WTC11 (cell line): ENCODE data around the gene COL20A1. TPM values are rescaled to one million over a fixed set of nuclear protein-coding genes. Genes with fewer than 3 reads are reported as not detected.

Source experiments
- ATAC-seq: fragments of 200-7000 bp; cut with Tn5 transposase; 2 replicates; pipeline ENCODE4 v1.10.0; 2021; ENCODE audit warnings: mild to moderate bottlenecking, moderate library complexity
- CTCF ChIA-PET: fragments of 300-600 bp; sonication (Branson Sonifier 250); formaldehyde crosslinking; loops from one replicate; lab custom pipeline; 2021; ENCODE audit warnings: antibody characterized with exemption; lab: Charles Lee
- POLR2A ChIA-PET: fragments of 350-600 bp; sonication (Branson Sonifier 250); formaldehyde crosslinking; loops from one replicate; lab custom pipeline; 2021; ENCODE audit warnings: antibody characterized with exemption; lab: Charles Lee
- DNase-seq: peaks from one replicate; pipeline ENCODE4 v3.0.0; 2021; ENCODE audit warnings: low spot score
- H3K27ac Mint-ChIP-seq: 2 replicates; pipeline ENCODE4 v1.8.0; 2021; ENCODE audit warnings: mixed read lengths
- H3K27me3 Mint-ChIP-seq: 2 replicates; pipeline ENCODE4 v1.8.0; 2021; ENCODE audit warnings: low read depth, mild to moderate bottlenecking, moderate library complexity, mixed read lengths
- H3K36me3 Mint-ChIP-seq: 2 replicates; pipeline ENCODE4 v1.8.0; 2021; ENCODE audit warnings: mixed read lengths
- H3K4me1 Mint-ChIP-seq: 2 replicates; pipeline ENCODE4 v1.8.0; 2022; ENCODE audit warnings: mixed read lengths
- H3K4me3 Mint-ChIP-seq: 2 replicates; pipeline ENCODE4 v1.8.0; 2021; ENCODE audit warnings: mild to moderate bottlenecking, moderate library complexity, mixed read lengths
- H3K9me3 Mint-ChIP-seq: 2 replicates; pipeline ENCODE4 v1.8.0; 2021; ENCODE audit warnings: mixed read lengths
- ELF4 ChIP-seq: sonication (generic); formaldehyde crosslinking; IDR thresholded peaks from 2 replicates; pipeline ENCODE4 v1.8.1; 2022; ENCODE audit warnings: low read depth, mild to moderate bottlenecking, moderate library complexity, missing genetic modification reagents
- JUN ChIP-seq: sonication (generic); formaldehyde crosslinking; IDR thresholded peaks from 2 replicates; pipeline ENCODE4 v1.8.0; 2023; ENCODE audit warnings: mild to moderate bottlenecking, missing genetic modification reagents
- KAT7 ChIP-seq: sonication (generic); formaldehyde crosslinking; IDR thresholded peaks from 2 replicates; pipeline ENCODE4 v1.8.1; 2023; ENCODE audit warnings: missing genetic modification reagents, mild to moderate bottlenecking, borderline replicate concordance
- SOX15 ChIP-seq: fragments of 250-450 bp; sonication (Bioruptor Pico); IDR thresholded peaks from 2 replicates; pipeline ENCODE4 v1.9.0; 2021; ENCODE audit warnings: mild to moderate bottlenecking
- SP1 ChIP-seq: sonication (generic); formaldehyde crosslinking; conservative IDR thresholded peaks from 2 replicates; pipeline ENCODE4 v1.8.1; 2022; ENCODE audit warnings: missing genetic modification reagents
- TCF7 ChIP-seq: sonication (generic); formaldehyde crosslinking; IDR thresholded peaks from 2 replicates; pipeline ENCODE4 v1.8.0; 2022; ENCODE audit warnings: mild to moderate bottlenecking, low read depth, missing genetic modification reagents, moderate library complexity
- TEAD4 ChIP-seq: sonication (generic); formaldehyde crosslinking; IDR thresholded peaks from 2 replicates; pipeline ENCODE4 v1.8.0; 2022; ENCODE audit warnings: mild to moderate bottlenecking, missing genetic modification reagents
- ZNF138 ChIP-seq: sonication (generic); formaldehyde crosslinking; conservative IDR thresholded peaks from 2 replicates; pipeline ENCODE4 v1.8.1; 2022; ENCODE audit warnings: mild to moderate bottlenecking, moderate library complexity, missing genetic modification reagents
- ZNF232 ChIP-seq: sonication (generic); formaldehyde crosslinking; IDR thresholded peaks from 2 replicates; pipeline ENCODE4 v1.8.0; 2022; ENCODE audit warnings: mild to moderate bottlenecking, missing genetic modification reagents
- ZNF263 ChIP-seq: sonication (generic); formaldehyde crosslinking; IDR thresholded peaks from 2 replicates; pipeline ENCODE4 v1.8.1; 2022; ENCODE audit warnings: low read depth, mild to moderate bottlenecking, moderate library complexity, missing genetic modification reagents
- ZNF317 ChIP-seq: sonication (generic); formaldehyde crosslinking; IDR thresholded peaks from 2 replicates; pipeline ENCODE4 v1.8.1; 2023; ENCODE audit warnings: low read depth, mild to moderate bottlenecking, moderate library complexity, missing genetic modification reagents, borderline replicate concordance
- total RNA-seq: library from RNA; stranded (reverse); gene quantifications from 3 replicates; pipeline ENCODE4 v1.2.3, GENCODE V29; 2021
- TF ChIP-seq, protein P1 (sequence below): sonication (generic); formaldehyde crosslinking; IDR thresholded peaks from 2 replicates; pipeline ENCODE4 v1.8.1; 2022; ENCODE audit warnings: mild to moderate bottlenecking, moderate library complexity, missing genetic modification reagents
- TF ChIP-seq, protein P2 (sequence below): sonication (generic); formaldehyde crosslinking; conservative IDR thresholded peaks from 2 replicates; pipeline ENCODE4 v1.8.1; 2023; ENCODE audit warnings: mild to moderate bottlenecking, low read depth, missing genetic modification reagents, moderate library complexity
- TF ChIP-seq, protein P3 (sequence below): sonication (generic); formaldehyde crosslinking; IDR thresholded peaks from 2 replicates; pipeline ENCODE4 v1.8.0; 2023; ENCODE audit warnings: missing genetic modification reagents, mild to moderate bottlenecking, borderline replicate concordance
- TF ChIP-seq, protein P4 (sequence below): sonication (generic); formaldehyde crosslinking; IDR thresholded peaks from 2 replicates; pipeline ENCODE4 v1.8.0; 2023; ENCODE audit warnings: missing genetic modification reagents
- TF ChIP-seq, protein P5 (sequence below): sonication (generic); formaldehyde crosslinking; IDR thresholded peaks from 2 replicates; pipeline ENCODE4 v1.8.0; 2022; ENCODE audit warnings: mild to moderate bottlenecking, missing genetic modification reagents
- TF ChIP-seq, protein P6 (sequence below): fragments of 250-450 bp; sonication (Bioruptor Pico); IDR thresholded peaks from 2 replicates; pipeline ENCODE4 v1.9.0; 2021; ENCODE audit warnings: mild to moderate bottlenecking, borderline replicate concordance
- TF ChIP-seq, protein P7 (sequence below): sonication (generic); formaldehyde crosslinking; IDR thresholded peaks from 2 replicates; pipeline ENCODE4 v1.8.1; 2023; ENCODE audit warnings: mild to moderate bottlenecking, missing genetic modification reagents

The COL20A1 gene
- total RNA-seq, 1 experiment from 2014 or later = 1.3 TPM

DNA sequence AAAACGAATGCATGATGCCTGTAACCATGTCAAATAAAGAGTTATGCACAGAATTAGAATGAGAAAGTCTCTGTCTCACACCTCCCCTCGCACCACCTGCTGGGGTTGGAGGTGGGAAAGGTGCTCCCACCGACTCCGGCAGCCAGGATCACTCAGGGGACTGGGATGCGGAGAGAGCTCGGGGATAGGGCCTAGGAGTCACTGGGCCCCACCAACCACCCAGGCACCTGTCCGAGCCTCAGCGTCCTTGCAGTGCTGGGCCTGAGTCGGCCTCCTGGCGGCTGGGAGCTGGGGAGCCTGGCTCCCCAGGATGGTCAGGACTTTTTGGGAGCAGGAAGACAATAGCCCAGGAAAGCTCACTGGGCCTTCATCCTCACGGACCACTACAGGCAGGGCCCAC lies 90.6 kb downstream of the COL20A1 start (continued):
- no peak for TF ChIP-seq SP1 (CRISPR knock-in tag)
- TF ChIP-seq, protein P1, sequence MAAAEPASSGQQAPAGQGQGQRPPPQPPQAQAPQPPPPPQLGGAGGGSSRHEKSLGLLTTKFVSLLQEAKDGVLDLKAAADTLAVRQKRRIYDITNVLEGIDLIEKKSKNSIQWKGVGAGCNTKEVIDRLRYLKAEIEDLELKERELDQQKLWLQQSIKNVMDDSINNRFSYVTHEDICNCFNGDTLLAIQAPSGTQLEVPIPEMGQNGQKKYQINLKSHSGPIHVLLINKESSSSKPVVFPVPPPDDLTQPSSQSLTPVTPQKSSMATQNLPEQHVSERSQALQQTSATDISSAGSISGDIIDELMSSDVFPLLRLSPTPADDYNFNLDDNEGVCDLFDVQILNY (CRISPR knock-in tag) = no peak
- no peak for TF ChIP-seq TCF7 (CRISPR knock-in tag)

DNA sequence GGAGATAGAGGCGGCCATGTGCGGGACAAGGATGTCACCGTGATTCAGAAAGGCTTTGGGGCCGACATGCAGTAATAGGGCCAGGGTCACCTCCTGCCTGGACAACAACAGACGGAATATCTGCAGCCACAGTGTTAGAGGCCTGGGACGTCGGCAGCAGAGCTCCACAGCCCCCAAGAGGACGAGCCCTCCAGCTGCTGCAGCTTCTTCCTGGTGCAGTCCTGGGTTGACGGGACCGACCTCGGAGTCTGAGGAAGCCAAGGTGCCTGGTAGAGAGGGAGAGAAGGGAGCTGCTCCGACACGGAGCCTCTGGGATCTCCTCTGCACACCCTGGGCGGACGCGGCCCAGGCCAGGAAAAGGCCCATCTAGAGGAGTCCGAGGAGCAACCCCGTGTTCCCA lies 91.3 kb downstream of the COL20A1 start:
- Mint-ChIP-seq H3K4me1 (peaks cover 5% of the 10 kb centered on the region), H3K27ac (no peak overlapping the region), H3K9me3 (peaks cover 44% of the 10 kb centered on the region), H3K4me3 (no peak overlapping the region), H3K36me3 (peaks cover 37% of the 10 kb centered on the region), H3K27me3 (peaks cover 21% of the 10 kb centered on the region)
- ChIA-PET POLR2A (no interaction called here), CTCF (interaction anchor here (0.6 to 4.8 kb wide), 6 partner anchors 10 to 219 kb away, joined by 3 to 191 read pairs (median 4); no protein-coding TSS in a partner anchor)
- DNase-seq (no peak), ATAC-seq (no peak)
- no peak for TF ChIP-seq TEAD4 (CRISPR knock-in tag)
- TF ChIP-seq JUN (CRISPR knock-in tag) = no peak
- no peak for TF ChIP-seq ZNF232 (CRISPR knock-in tag)
- TF ChIP-seq, protein P2, sequence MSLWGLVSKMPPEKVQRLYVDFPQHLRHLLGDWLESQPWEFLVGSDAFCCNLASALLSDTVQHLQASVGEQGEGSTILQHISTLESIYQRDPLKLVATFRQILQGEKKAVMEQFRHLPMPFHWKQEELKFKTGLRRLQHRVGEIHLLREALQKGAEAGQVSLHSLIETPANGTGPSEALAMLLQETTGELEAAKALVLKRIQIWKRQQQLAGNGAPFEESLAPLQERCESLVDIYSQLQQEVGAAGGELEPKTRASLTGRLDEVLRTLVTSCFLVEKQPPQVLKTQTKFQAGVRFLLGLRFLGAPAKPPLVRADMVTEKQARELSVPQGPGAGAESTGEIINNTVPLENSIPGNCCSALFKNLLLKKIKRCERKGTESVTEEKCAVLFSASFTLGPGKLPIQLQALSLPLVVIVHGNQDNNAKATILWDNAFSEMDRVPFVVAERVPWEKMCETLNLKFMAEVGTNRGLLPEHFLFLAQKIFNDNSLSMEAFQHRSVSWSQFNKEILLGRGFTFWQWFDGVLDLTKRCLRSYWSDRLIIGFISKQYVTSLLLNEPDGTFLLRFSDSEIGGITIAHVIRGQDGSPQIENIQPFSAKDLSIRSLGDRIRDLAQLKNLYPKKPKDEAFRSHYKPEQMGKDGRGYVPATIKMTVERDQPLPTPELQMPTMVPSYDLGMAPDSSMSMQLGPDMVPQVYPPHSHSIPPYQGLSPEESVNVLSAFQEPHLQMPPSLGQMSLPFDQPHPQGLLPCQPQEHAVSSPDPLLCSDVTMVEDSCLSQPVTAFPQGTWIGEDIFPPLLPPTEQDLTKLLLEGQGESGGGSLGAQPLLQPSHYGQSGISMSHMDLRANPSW (CRISPR knock-in tag) = no peak
- TF ChIP-seq SOX15 (CRISPR knock-in tag) = no peak
- TF ChIP-seq, protein P3, sequence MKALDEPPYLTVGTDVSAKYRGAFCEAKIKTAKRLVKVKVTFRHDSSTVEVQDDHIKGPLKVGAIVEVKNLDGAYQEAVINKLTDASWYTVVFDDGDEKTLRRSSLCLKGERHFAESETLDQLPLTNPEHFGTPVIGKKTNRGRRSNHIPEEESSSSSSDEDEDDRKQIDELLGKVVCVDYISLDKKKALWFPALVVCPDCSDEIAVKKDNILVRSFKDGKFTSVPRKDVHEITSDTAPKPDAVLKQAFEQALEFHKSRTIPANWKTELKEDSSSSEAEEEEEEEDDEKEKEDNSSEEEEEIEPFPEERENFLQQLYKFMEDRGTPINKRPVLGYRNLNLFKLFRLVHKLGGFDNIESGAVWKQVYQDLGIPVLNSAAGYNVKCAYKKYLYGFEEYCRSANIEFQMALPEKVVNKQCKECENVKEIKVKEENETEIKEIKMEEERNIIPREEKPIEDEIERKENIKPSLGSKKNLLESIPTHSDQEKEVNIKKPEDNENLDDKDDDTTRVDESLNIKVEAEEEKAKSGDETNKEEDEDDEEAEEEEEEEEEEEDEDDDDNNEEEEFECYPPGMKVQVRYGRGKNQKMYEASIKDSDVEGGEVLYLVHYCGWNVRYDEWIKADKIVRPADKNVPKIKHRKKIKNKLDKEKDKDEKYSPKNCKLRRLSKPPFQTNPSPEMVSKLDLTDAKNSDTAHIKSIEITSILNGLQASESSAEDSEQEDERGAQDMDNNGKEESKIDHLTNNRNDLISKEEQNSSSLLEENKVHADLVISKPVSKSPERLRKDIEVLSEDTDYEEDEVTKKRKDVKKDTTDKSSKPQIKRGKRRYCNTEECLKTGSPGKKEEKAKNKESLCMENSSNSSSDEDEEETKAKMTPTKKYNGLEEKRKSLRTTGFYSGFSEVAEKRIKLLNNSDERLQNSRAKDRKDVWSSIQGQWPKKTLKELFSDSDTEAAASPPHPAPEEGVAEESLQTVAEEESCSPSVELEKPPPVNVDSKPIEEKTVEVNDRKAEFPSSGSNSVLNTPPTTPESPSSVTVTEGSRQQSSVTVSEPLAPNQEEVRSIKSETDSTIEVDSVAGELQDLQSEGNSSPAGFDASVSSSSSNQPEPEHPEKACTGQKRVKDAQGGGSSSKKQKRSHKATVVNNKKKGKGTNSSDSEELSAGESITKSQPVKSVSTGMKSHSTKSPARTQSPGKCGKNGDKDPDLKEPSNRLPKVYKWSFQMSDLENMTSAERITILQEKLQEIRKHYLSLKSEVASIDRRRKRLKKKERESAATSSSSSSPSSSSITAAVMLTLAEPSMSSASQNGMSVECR (CRISPR knock-in tag) = no peak
- TF ChIP-seq, protein P4, sequence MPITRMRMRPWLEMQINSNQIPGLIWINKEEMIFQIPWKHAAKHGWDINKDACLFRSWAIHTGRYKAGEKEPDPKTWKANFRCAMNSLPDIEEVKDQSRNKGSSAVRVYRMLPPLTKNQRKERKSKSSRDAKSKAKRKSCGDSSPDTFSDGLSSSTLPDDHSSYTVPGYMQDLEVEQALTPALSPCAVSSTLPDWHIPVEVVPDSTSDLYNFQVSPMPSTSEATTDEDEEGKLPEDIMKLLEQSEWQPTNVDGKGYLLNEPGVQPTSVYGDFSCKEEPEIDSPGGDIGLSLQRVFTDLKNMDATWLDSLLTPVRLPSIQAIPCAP (CRISPR knock-in tag) = no peak
- no peak for TF ChIP-seq ZNF317 (CRISPR knock-in tag)
- no peak for TF ChIP-seq ELF4
- TF ChIP-seq ZNF263 (CRISPR knock-in tag) = no peak
- TF ChIP-seq ZNF138 = no peak
- TF ChIP-seq, protein P5, sequence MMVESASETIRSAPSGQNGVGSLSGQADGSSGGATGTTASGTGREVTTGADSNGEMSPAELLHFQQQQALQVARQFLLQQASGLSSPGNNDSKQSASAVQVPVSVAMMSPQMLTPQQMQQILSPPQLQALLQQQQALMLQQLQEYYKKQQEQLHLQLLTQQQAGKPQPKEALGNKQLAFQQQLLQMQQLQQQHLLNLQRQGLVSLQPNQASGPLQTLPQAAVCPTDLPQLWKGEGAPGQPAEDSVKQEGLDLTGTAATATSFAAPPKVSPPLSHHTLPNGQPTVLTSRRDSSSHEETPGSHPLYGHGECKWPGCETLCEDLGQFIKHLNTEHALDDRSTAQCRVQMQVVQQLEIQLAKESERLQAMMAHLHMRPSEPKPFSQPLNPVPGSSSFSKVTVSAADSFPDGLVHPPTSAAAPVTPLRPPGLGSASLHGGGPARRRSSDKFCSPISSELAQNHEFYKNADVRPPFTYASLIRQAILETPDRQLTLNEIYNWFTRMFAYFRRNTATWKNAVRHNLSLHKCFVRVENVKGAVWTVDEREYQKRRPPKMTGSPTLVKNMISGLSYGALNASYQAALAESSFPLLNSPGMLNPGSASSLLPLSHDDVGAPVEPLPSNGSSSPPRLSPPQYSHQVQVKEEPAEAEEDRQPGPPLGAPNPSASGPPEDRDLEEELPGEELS (CRISPR knock-in tag) = no peak
- TF ChIP-seq, protein P6, sequence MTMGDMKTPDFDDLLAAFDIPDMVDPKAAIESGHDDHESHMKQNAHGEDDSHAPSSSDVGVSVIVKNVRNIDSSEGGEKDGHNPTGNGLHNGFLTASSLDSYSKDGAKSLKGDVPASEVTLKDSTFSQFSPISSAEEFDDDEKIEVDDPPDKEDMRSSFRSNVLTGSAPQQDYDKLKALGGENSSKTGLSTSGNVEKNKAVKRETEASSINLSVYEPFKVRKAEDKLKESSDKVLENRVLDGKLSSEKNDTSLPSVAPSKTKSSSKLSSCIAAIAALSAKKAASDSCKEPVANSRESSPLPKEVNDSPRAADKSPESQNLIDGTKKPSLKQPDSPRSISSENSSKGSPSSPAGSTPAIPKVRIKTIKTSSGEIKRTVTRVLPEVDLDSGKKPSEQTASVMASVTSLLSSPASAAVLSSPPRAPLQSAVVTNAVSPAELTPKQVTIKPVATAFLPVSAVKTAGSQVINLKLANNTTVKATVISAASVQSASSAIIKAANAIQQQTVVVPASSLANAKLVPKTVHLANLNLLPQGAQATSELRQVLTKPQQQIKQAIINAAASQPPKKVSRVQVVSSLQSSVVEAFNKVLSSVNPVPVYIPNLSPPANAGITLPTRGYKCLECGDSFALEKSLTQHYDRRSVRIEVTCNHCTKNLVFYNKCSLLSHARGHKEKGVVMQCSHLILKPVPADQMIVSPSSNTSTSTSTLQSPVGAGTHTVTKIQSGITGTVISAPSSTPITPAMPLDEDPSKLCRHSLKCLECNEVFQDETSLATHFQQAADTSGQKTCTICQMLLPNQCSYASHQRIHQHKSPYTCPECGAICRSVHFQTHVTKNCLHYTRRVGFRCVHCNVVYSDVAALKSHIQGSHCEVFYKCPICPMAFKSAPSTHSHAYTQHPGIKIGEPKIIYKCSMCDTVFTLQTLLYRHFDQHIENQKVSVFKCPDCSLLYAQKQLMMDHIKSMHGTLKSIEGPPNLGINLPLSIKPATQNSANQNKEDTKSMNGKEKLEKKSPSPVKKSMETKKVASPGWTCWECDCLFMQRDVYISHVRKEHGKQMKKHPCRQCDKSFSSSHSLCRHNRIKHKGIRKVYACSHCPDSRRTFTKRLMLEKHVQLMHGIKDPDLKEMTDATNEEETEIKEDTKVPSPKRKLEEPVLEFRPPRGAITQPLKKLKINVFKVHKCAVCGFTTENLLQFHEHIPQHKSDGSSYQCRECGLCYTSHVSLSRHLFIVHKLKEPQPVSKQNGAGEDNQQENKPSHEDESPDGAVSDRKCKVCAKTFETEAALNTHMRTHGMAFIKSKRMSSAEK (CRISPR knock-in tag) = no peak
- no peak for TF ChIP-seq KAT7 (CRISPR knock-in tag)
- TF ChIP-seq, protein P7, sequence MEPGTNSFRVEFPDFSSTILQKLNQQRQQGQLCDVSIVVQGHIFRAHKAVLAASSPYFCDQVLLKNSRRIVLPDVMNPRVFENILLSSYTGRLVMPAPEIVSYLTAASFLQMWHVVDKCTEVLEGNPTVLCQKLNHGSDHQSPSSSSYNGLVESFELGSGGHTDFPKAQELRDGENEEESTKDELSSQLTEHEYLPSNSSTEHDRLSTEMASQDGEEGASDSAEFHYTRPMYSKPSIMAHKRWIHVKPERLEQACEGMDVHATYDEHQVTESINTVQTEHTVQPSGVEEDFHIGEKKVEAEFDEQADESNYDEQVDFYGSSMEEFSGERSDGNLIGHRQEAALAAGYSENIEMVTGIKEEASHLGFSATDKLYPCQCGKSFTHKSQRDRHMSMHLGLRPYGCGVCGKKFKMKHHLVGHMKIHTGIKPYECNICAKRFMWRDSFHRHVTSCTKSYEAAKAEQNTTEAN = no peak
